SK-N-SH (cell line): Measurements from ENCODE around the gene AURKB. TPM values are rescaled to one million over a fixed set of nuclear protein-coding genes. Genes with fewer than 3 reads are reported as not detected.

Experiments
- CTCF ChIA-PET: fragments of 300-600, 350-600 bp; formaldehyde crosslinking; extraction: SDS; loops from one replicate; lab custom pipeline; 2021; lab: Yijun Ruan, JAX
- POLR2A ChIA-PET: fragments of 350-600 bp; sonication (Branson Sonifier 250); formaldehyde crosslinking; extraction: SDS; loops from one replicate; lab custom pipeline; 2020; ENCODE audit warnings: antibody characterized with exemption, inconsistent platforms; lab: Yijun Ruan, JAX
- DNase-seq: peaks from one replicate; pipeline ENCODE4 v3.0.0; 2012
- H2AFZ ChIP-seq: fragments of 200-600 bp; sonication (generic); 2 replicates; pipeline ENCODE4 v1.8.1; 2016; ENCODE audit warnings: antibody characterized with exemption, mild to moderate bottlenecking, low read depth
- H3F3A ChIP-seq: fragments of 200-600 bp; sonication (generic); replicated peaks from 2 replicates; pipeline ENCODE3; 2016; ENCODE audit warnings: antibody characterized with exemption, mild to moderate bottlenecking; ENCODE audit not compliant: insufficient read depth
- H3K27ac ChIP-seq, 2 experiments: fragments of 200-500 bp in 1 of 2; fragments of 200-600 bp in 1 of 2; sonication (Bioruptor generic) in 1 of 2; sonication (generic), shearing (Covaris generic) in 1 of 2; 2 replicates each; pipeline versions ENCODE4 v1.5.1 to v1.6.1; 2014 to 2016; ENCODE audit warnings: low read depth in 2 of 2, inconsistent platforms in 1 of 2, low read length in 1 of 2, mild to moderate bottlenecking in 1 of 2, mixed read lengths in 1 of 2
- H3K27me3 ChIP-seq: fragments of 200-600 bp; sonication (generic), shearing (Covaris generic); 2 replicates; pipeline ENCODE4 v1.6.1; 2016; ENCODE audit warnings: mixed run types; ENCODE audit not compliant: insufficient read depth
- H3K36me3 ChIP-seq, 2 experiments: fragments of 200-500 bp in 1 of 2; fragments of 200-600 bp in 1 of 2; sonication (Bioruptor generic) in 1 of 2; sonication (generic) in 1 of 2; replicated peaks in 1 of 2; 2 replicates each; pipeline versions ENCODE3 to v1.5.1; 2014 to 2016; ENCODE audit warnings: low read length in 1 of 2, mild to moderate bottlenecking in 1 of 2; ENCODE audit not compliant: insufficient read depth in 2 of 2, control insufficient read depth in 1 of 2
- H3K4me1 ChIP-seq, 2 experiments: fragments of 200-500 bp in 1 of 2; fragments of 200-600 bp in 1 of 2; sonication (Bioruptor generic) in 1 of 2; sonication (generic), shearing (Covaris generic) in 1 of 2; 2 replicates each; pipeline versions ENCODE4 v1.5.1 to v1.6.1; 2014 to 2016; ENCODE audit warnings: low read depth in 1 of 2, low read length in 1 of 2, mixed run types in 1 of 2; ENCODE audit not compliant: insufficient read depth in 2 of 2, control insufficient read depth in 1 of 2
- H3K4me2 ChIP-seq: fragments of 200-600 bp; sonication (generic), shearing (Covaris generic); 2 replicates; pipeline ENCODE4 v1.6.1; 2017; ENCODE audit warnings: mixed run types
- H3K4me3 ChIP-seq, 2 experiments: fragments of 200-500 bp in 1 of 2; fragments of 200-600 bp in 1 of 2; sonication (Bioruptor generic) in 1 of 2; sonication (generic), shearing (Covaris generic) in 1 of 2; 2 replicates each; pipeline versions ENCODE4 v1.5.1 to v1.8.1; 2014 to 2016; ENCODE audit warnings: low read depth in 2 of 2, inconsistent platforms in 1 of 2, low read length in 1 of 2, mild to moderate bottlenecking in 1 of 2, mixed read lengths in 1 of 2, moderate library complexity in 1 of 2
- H3K79me2 ChIP-seq: fragments of 200-600 bp; sonication (generic); 2 replicates; pipeline ENCODE4 v1.8.1; 2017; ENCODE audit warnings: mild to moderate bottlenecking; ENCODE audit not compliant: insufficient read depth
- H3K9ac ChIP-seq: fragments of 200-600 bp; sonication (generic); 2 replicates; pipeline ENCODE4 v1.6.1; 2017; ENCODE audit warnings: mixed run types
- H3K9me2 ChIP-seq: fragments of 200-600 bp; sonication (generic); 2 replicates; pipeline ENCODE4 v1.6.1; 2017; ENCODE audit warnings: mixed run types
- H3K9me3 ChIP-seq: fragments of 200-600 bp; sonication (generic); 2 replicates; pipeline ENCODE4 v1.6.1; 2017; ENCODE audit warnings: mixed run types, mild to moderate bottlenecking, moderate library complexity
- H4K20me1 ChIP-seq: fragments of 200-600 bp; sonication (generic); 2 replicates; pipeline ENCODE4 v1.6.1; 2017; ENCODE audit warnings: mild to moderate bottlenecking, mixed run types; ENCODE audit not compliant: insufficient read depth
- CHD2 ChIP-seq: fragments of 150-350 bp; IDR thresholded peaks from 2 replicates; pipeline ENCODE4 v1.6.1; 2018; ENCODE audit warnings: low read length; ENCODE audit not compliant: partially characterized antibody
- ELF1 ChIP-seq: IDR thresholded peaks from 2 replicates; pipeline ENCODE4 v1.4.0; 2012
- EZH2phosphoT487 ChIP-seq: fragments of 200-600 bp; sonication (generic); IDR thresholded peaks from 2 replicates; pipeline ENCODE4 v1.6.1; 2017; ENCODE audit warnings: low read depth, mixed run types, mild to moderate bottlenecking, antibody characterized with exemption, moderate library complexity, borderline replicate concordance
- FOSL2 ChIP-seq: IDR thresholded peaks from 2 replicates; pipeline ENCODE4 v1.4.0; 2012; ENCODE audit warnings: low read depth, mild to moderate bottlenecking, moderate library complexity, borderline replicate concordance
- FOXM1 ChIP-seq: IDR thresholded peaks from 2 replicates; pipeline ENCODE4 v1.4.0; 2012; ENCODE audit warnings: low read depth, mild to moderate bottlenecking
- GATA2 ChIP-seq: sonication (generic); formaldehyde crosslinking; IDR thresholded peaks from 2 replicates; pipeline ENCODE4 v1.5.0; 2020; ENCODE audit warnings: mild to moderate bottlenecking, missing genetic modification reagents
- MEF2A ChIP-seq: IDR thresholded peaks from 2 replicates; pipeline ENCODE4 v1.4.0; 2012; ENCODE audit warnings: low read depth, borderline replicate concordance
- MXI1 ChIP-seq: IDR thresholded peaks from 2 replicates; pipeline ENCODE4 v1.6.1; 2012; ENCODE audit warnings: mild to moderate bottlenecking, low read depth, low read length, improper control_type of control experiment
- NFIC ChIP-seq: IDR thresholded peaks from 2 replicates; pipeline ENCODE4 v1.4.0; 2012; ENCODE audit warnings: borderline replicate concordance
- NRF1 ChIP-seq: IDR thresholded peaks from 2 replicates; pipeline ENCODE4 v1.6.1; 2012; ENCODE audit warnings: low read depth, mild to moderate bottlenecking, low read length
- POLR2AphosphoS5 ChIP-seq: IDR thresholded peaks from 2 replicates; pipeline ENCODE4 v1.6.1; 2012; ENCODE audit warnings: low read depth, low read length
- RCOR1 ChIP-seq: fragments of 150-350 bp; IDR thresholded peaks from 2 replicates; pipeline ENCODE4 v1.6.1; 2017; ENCODE audit warnings: antibody characterized with exemption, low read length
- SIN3A ChIP-seq: IDR thresholded peaks from 2 replicates; pipeline ENCODE4 v1.6.1; 2012; ENCODE audit warnings: low read depth, mild to moderate bottlenecking, low read length, moderate library complexity, borderline replicate concordance
- TCF12 ChIP-seq: IDR thresholded peaks from 2 replicates; pipeline ENCODE4 v1.4.0; 2012
- TEAD4 ChIP-seq: IDR thresholded peaks from 2 replicates; pipeline ENCODE4 v1.4.0; 2012; ENCODE audit warnings: mild to moderate bottlenecking, borderline replicate concordance; ENCODE audit not compliant: insufficient read depth
- YY1 ChIP-seq: IDR thresholded peaks from 2 replicates; pipeline ENCODE4 v1.4.0; 2012; ENCODE audit warnings: low read depth, mild to moderate bottlenecking
- WGBS: methylation state at CpG from one replicate; pipeline ENCODE4 v1.1.6; 2017; ENCODE audit warnings: low lambda C conversion rate; 5-methylcytosine and 5-hydroxymethylcytosine counted together
- polyA plus RNA-seq, 3 experiments: library from polyadenylated mRNA; depleted of rRNA; stranded (reverse); fragments of >200 nt; gene quantifications; 2 replicates each; pipeline ENCODE4 v1.2.3, GENCODE V29; 2012
- TF ChIP-seq, protein P1 (sequence below): IDR thresholded peaks from 2 replicates; pipeline ENCODE4 v1.4.0; 2012; ENCODE audit warnings: low read depth, borderline replicate concordance
- TF ChIP-seq, protein P2 (sequence below): IDR thresholded peaks from 2 replicates; pipeline ENCODE4 v1.4.0; 2012; ENCODE audit warnings: low read depth
- TF ChIP-seq, protein P3 (sequence below): fragments of 150-350 bp; IDR thresholded peaks from 2 replicates; pipeline ENCODE4 v1.6.1; 2016; ENCODE audit warnings: mild to moderate bottlenecking, low read depth, low read length
- TF ChIP-seq, protein P4 (sequence below): IDR thresholded peaks from 2 replicates; pipeline ENCODE4 v1.4.0; 2012; ENCODE audit warnings: low read depth, borderline replicate concordance
- TF ChIP-seq, protein P5 (sequence below): IDR thresholded peaks from 2 replicates; pipeline ENCODE4 v1.6.1; 2012; ENCODE audit warnings: mild to moderate bottlenecking, low read depth, low read length, moderate library complexity
- TF ChIP-seq, protein P6 (sequence below): fragments of 200-600 bp; sonication (generic); IDR thresholded peaks from 2 replicates; pipeline ENCODE4 v1.6.1; 2017; ENCODE audit warnings: antibody characterized with exemption, mild to moderate bottlenecking, moderate library complexity

AURKB gene
- polyA plus RNA-seq, 1 of the 3 experiments (the other 2 are of a cell fraction): 43.9 TPM

DNA sequence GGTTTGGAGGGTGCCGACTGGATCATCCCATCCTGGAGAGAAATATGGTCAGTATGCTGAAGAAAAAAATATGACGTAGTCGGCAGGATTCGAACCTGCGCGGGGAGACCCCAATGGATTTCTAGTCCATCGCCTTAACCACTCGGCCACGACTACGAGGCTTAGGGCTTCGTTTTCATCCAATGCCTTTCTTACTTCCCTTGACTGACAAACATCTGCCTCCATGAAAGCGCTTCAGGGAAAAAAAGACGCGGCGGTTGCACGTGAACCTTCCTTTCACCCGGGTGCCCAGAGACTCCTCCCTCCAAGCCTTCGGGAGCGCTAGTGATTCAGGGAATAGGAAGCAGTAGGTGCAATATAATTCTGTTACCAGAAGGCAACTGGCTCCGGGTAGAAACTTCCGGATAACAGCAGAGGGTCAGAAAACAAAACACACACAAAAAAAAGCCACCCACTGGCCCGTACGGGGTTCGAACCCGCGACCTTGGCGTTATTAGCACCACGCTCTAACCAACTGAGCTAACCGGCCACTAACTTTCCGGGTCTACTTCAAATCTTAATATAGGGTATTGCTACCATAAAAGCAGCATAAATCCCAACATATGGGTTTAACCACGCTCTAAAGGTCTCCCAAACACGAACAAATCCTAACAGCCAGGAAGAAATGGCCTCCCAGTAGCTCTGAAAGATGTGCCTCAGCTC lies 16.3 kb upstream of the AURKB start:
- no peaks in the 10 kb centered on the region for H3K9me3 ChIP-seq
- ChIA-PET POLR2A (interaction anchor here (0.6 to 1.4 kb wide), 6 partner anchors 9 to 107 kb away, joined by 3 to 7 read pairs (median 4); partner anchors contain the start of genes CTC1 and SLC25A35), CTCF (interaction anchor here (1.0 to 6.5 kb wide), 6 partner anchors 22 to 153 kb away, joined by 3 to 55 read pairs (median 5); partner anchors contain the start of genes BORCS6, PFAS and RANGRF)
- peak overlapping the region; percentile 82 to 95 for H3K27ac ChIP-seq
- peaks cover 8 to 23% of the 10 kb centered on the region in 2 experiments; a peak in 3 of 4 replicates for H3K4me1 ChIP-seq
- 4% methylated on average over 31 of the region's 32 CpGs for WGBS
- H3F3A ChIP-seq: peaks cover 40% of the 10 kb centered on the region
- peak; percentile 65 for DNase-seq
- no peaks in the 10 kb centered on the region for H3K27me3 ChIP-seq
- peak overlapping the region; percentile 55; the same call in 1 of the 2 replicates for H3K9ac ChIP-seq
- peak overlapping the region; percentile 60 for H3K4me2 ChIP-seq
- 0 out of 2 replicates have a peak, but pooled peaks cover 4% of the 10 kb centered on the region for H4K20me1 ChIP-seq
- peaks cover 12 to 34% of the 10 kb centered on the region in 2 experiments for H3K36me3 ChIP-seq
- no peak overlapping the region for H2AFZ ChIP-seq
- H3K4me3 ChIP-seq: peak overlapping the region; percentile 55
- no peaks in the 10 kb centered on the region for H3K79me2 ChIP-seq
- H3K9me2 ChIP-seq: no peaks in the 10 kb centered on the region
- TF ChIP-seq RCOR1: peak; percentile 66
- TF ChIP-seq, protein P1, sequence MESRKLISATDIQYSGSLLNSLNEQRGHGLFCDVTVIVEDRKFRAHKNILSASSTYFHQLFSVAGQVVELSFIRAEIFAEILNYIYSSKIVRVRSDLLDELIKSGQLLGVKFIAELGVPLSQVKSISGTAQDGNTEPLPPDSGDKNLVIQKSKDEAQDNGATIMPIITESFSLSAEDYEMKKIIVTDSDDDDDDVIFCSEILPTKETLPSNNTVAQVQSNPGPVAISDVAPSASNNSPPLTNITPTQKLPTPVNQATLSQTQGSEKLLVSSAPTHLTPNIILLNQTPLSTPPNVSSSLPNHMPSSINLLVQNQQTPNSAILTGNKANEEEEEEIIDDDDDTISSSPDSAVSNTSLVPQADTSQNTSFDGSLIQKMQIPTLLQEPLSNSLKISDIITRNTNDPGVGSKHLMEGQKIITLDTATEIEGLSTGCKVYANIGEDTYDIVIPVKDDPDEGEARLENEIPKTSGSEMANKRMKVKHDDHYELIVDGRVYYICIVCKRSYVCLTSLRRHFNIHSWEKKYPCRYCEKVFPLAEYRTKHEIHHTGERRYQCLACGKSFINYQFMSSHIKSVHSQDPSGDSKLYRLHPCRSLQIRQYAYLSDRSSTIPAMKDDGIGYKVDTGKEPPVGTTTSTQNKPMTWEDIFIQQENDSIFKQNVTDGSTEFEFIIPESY: peak; percentile 64; the same call in 1 of the 2 replicates
- TF ChIP-seq, protein P2, sequence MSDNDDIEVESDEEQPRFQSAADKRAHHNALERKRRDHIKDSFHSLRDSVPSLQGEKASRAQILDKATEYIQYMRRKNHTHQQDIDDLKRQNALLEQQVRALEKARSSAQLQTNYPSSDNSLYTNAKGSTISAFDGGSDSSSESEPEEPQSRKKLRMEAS: peak; percentile 77
- TF ChIP-seq, protein P3, sequence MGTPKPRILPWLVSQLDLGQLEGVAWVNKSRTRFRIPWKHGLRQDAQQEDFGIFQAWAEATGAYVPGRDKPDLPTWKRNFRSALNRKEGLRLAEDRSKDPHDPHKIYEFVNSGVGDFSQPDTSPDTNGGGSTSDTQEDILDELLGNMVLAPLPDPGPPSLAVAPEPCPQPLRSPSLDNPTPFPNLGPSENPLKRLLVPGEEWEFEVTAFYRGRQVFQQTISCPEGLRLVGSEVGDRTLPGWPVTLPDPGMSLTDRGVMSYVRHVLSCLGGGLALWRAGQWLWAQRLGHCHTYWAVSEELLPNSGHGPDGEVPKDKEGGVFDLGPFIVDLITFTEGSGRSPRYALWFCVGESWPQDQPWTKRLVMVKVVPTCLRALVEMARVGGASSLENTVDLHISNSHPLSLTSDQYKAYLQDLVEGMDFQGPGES: no peak
- TF ChIP-seq, protein P4, sequence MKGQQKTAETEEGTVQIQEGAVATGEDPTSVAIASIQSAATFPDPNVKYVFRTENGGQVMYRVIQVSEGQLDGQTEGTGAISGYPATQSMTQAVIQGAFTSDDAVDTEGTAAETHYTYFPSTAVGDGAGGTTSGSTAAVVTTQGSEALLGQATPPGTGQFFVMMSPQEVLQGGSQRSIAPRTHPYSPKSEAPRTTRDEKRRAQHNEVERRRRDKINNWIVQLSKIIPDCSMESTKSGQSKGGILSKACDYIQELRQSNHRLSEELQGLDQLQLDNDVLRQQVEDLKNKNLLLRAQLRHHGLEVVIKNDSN: 0 out of 2 replicates have a peak, but pooled peaks have one; percentile 19
- no peak for TF ChIP-seq NFIC
- peak; percentile 67 for TF ChIP-seq CHD2
- TF ChIP-seq MXI1: peak; percentile 50; the same call in 1 of the 2 replicates
- peak; percentile 96 for TF ChIP-seq POLR2AphosphoS5
- no peak for TF ChIP-seq YY1
- TF ChIP-seq ELF1: peak; percentile 66
- TF ChIP-seq, protein P5, sequence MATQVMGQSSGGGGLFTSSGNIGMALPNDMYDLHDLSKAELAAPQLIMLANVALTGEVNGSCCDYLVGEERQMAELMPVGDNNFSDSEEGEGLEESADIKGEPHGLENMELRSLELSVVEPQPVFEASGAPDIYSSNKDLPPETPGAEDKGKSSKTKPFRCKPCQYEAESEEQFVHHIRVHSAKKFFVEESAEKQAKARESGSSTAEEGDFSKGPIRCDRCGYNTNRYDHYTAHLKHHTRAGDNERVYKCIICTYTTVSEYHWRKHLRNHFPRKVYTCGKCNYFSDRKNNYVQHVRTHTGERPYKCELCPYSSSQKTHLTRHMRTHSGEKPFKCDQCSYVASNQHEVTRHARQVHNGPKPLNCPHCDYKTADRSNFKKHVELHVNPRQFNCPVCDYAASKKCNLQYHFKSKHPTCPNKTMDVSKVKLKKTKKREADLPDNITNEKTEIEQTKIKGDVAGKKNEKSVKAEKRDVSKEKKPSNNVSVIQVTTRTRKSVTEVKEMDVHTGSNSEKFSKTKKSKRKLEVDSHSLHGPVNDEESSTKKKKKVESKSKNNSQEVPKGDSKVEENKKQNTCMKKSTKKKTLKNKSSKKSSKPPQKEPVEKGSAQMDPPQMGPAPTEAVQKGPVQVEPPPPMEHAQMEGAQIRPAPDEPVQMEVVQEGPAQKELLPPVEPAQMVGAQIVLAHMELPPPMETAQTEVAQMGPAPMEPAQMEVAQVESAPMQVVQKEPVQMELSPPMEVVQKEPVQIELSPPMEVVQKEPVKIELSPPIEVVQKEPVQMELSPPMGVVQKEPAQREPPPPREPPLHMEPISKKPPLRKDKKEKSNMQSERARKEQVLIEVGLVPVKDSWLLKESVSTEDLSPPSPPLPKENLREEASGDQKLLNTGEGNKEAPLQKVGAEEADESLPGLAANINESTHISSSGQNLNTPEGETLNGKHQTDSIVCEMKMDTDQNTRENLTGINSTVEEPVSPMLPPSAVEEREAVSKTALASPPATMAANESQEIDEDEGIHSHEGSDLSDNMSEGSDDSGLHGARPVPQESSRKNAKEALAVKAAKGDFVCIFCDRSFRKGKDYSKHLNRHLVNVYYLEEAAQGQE: no peak
- TF ChIP-seq MEF2A: 0 out of 2 replicates have a peak, but pooled peaks have one; percentile 15
- no peak for TF ChIP-seq FOXM1
- peak; percentile 38; the same call in 1 of the 2 replicates for TF ChIP-seq SIN3A
- peak; percentile 91 for TF ChIP-seq TEAD4
- no peak for TF ChIP-seq EZH2phosphoT487
- TF ChIP-seq GATA2: no peak
- TF ChIP-seq NRF1: no peak; the same call in 1 of the 2 replicates
- TF ChIP-seq, protein P6, sequence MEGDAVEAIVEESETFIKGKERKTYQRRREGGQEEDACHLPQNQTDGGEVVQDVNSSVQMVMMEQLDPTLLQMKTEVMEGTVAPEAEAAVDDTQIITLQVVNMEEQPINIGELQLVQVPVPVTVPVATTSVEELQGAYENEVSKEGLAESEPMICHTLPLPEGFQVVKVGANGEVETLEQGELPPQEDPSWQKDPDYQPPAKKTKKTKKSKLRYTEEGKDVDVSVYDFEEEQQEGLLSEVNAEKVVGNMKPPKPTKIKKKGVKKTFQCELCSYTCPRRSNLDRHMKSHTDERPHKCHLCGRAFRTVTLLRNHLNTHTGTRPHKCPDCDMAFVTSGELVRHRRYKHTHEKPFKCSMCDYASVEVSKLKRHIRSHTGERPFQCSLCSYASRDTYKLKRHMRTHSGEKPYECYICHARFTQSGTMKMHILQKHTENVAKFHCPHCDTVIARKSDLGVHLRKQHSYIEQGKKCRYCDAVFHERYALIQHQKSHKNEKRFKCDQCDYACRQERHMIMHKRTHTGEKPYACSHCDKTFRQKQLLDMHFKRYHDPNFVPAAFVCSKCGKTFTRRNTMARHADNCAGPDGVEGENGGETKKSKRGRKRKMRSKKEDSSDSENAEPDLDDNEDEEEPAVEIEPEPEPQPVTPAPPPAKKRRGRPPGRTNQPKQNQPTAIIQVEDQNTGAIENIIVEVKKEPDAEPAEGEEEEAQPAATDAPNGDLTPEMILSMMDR: no peak
- TF ChIP-seq TCF12: 0 out of 2 replicates have a peak, but pooled peaks have one; percentile 22
- peak; percentile 54 for TF ChIP-seq FOSL2
